GM03348 (cell line): ENCODE data around the gene DLGAP1.

ENCODE experiments used
- DNase-seq: peaks from one replicate; pipeline ENCODE4 v3.0.0; 2012; ENCODE audit warnings: low spot score

DLGAP1 gene

DNA sequence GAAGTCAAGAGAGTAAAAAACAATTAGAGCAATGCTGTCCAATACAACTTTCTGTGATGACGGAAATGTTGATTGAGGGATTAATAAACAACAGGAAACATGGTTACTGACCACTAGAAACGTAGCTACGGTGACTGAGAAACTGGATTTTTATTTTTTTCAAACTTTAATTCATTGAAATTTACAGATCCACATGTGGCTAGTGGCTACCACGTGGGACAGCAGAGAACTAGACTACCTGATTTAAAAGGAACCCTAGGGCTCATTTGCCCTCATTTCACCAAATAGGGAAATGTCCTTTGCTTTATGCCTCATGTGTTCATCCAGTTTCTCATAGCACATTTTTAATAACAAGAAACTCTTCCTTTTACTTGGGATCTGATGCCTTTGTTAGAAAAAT lies 592.1 kb downstream of the DLGAP1 start:
- no peak for DNase-seq

DNA sequence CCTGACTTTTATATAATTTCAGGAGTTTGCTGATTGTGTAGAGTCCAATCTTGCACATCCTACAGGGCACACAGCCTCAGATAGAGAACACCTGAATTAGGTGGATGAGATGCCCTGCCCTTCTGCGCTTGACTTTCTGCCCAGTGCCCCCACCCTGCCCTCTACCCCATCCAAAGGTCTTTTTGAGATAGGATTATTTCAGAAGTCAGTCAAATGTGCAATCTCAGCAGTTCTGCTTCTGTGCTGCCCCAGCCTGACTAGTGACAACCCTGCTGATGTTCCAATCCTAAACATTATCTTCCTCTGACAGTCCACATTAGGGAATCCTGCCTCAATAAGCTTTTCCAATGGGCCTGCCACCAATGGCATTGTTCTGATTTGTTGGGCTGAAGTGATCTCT lies 593.6 kb downstream of the DLGAP1 start:
- DNase-seq: no peak

DNA sequence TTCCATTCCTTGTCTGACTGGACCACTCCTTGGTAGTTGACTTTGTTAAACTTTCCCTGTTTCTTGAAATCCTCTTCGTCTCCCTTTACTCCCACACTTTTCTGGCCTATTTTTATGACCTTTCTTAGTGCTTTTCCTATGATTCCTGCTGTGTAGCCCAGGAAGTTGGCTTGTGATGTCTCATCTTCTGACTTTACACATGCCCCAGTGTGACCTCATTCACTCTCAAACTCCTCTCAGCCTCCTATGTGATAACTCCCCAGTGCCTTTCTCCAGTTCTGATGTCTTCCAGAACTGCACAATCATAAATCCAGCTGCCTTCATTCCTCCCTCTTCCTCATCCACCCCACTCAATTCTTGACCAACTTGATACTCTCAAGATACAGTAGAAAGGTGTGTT lies 597.6 kb downstream of the DLGAP1 start:
- DNase-seq: peak; percentile 38

DNA sequence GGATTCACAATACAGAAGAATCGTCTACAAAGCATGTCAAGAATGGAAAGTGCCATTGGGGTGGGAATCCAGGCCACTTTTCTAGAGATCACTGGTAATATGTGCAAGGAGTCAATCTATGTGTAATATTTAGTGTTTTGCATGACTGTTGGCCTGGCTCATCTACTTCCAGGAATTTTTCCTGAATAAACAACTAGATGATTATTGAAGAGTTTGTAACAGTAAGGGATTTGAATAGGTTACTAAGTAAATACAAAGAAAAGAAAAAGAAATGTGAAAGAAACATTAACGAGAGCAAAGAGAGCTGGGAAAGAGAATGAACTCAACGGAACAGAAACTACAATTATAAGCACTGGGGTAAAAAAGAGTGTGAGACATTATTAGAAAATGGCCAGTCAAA lies 599.1 kb downstream of the DLGAP1 start:
- no peak for DNase-seq

DNA sequence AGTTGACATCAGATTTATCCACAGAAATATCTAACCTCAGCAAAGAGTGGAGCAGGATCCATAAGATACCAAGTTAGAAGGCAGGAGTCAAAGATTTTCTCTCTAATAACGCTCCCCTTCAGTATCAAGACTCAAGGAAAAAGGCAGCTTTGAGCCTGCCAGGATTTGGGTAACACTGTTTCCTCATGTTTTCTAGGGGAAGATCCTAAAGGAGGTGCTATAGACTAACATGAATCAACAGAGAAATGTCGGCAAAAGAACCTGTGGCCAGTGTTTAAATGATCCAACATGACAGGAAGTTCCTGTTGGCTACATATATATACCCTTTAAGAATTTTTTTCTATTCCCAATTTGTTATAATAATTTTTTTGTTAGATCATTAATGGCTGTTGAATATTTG lies 602.8 kb downstream of the DLGAP1 start:
- DNase-seq: no peak

DNA sequence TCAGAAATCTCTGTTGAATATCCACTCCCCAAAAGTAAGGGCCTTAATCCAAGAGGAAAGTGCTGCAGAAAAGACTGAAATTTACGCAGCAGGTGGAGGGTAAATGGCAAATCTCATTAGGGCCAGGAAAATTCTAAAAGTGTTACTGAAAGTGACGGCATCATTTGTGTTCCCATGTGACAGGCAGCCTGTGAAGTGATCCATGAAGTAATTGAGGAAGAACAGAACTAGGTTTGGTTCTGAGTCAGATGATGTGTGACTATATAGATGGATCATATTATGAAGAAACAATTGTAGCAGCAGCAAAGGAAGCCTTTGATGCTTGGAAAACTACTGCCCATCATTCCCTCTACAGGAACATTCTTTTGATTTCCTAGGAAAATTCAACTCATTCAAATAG lies 603.9 kb downstream of the DLGAP1 start:
- no peak for DNase-seq

DNA sequence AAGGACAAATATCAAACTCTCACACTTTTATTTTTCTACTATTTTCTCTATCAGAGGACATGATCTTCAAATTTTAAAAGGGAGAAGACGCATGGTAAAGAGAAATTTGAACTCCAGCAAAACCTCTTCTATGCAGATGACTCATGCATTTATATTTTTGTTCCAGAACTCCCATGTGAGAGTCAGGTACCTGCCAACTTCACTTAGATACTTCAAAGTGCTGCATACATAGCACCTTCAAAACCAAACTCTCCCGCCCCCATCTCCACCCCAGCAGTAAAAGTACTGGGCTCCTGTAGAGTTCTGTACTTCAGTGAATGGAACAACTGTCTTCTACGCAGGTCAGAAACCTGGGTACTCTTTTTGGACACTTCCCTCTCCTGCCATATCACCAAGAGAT lies 606.8 kb downstream of the DLGAP1 start:
- DNase-seq: no peak

DNA sequence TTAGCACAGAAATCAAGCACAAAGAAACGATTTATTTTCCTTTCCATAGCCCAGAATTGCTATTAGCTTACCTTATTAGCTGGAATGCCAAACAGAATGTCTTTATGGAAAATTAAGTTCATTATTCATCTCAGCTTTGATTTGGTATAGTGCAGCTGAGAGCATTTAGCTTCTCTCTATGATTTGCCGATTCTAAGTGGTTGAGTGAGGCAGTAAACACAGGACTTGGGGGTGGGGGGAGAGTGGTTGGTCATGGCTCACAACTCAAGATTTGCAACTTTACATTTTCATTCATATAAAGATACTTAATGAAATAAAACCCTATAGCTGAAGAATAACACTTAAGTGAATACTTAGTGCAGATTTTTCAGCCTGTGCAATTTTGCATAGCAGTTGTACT lies 609.9 kb downstream of the DLGAP1 start:
- DNase-seq: no peak

DNA sequence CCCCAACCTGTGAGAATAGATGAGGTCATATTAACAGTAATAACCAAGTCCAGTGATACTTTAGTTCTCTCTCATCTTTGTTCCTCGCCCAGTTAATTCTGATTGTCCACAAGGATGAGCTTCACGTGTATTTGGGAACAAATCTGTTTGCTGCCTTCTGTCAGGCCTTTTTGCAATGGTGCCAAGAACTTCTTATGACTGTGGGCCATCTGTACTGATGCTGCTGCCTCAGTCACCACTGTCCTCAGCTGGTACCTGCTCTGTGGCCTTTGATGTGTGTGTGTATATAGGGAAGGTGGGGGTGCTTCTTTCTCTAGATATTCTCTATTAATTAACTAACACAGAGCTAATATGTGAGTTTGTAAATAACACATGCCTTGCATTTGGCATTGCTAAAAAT lies 612.3 kb downstream of the DLGAP1 start:
- DNase-seq: no peak

DNA sequence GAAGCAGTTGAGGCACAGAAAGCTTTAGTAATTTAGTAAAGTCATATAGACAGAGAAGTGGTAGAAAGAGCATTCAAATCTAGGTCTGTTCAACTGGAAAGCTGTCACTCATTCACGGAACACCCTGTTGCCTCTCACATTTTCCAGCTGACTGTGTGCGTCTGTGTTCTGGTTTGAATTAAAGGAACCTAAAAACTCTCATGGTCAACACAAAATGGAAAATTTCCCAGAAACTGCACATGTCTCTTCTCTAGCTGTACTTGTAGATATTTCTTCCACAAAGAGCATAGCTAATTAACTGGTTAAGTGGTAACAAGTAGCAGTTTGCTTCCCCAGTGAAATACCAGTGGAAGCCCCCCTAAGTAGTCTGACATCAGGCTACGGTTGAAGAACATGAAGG lies 614.3 kb downstream of the DLGAP1 start:
- no peak for DNase-seq

DNA sequence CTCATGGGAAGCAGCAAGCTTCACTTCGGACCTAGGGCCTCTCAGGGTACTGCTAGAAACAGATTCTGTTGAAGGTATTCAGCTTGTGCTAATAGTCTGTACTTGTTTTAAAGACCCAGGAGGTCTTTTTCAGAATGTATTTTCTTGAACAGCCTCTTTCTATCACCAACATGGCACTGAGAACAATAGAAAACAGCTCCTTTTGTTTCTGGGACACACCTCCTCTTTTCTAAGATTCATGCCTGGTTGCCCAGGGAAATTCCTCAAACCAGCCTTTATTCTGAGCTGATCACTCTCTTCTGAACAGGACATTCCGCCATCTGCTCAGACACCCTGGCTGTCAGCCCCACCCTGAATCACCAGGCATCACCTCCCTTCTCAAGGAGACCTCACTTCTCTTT lies 615.5 kb downstream of the DLGAP1 start:
- DNase-seq: no peak

DNA sequence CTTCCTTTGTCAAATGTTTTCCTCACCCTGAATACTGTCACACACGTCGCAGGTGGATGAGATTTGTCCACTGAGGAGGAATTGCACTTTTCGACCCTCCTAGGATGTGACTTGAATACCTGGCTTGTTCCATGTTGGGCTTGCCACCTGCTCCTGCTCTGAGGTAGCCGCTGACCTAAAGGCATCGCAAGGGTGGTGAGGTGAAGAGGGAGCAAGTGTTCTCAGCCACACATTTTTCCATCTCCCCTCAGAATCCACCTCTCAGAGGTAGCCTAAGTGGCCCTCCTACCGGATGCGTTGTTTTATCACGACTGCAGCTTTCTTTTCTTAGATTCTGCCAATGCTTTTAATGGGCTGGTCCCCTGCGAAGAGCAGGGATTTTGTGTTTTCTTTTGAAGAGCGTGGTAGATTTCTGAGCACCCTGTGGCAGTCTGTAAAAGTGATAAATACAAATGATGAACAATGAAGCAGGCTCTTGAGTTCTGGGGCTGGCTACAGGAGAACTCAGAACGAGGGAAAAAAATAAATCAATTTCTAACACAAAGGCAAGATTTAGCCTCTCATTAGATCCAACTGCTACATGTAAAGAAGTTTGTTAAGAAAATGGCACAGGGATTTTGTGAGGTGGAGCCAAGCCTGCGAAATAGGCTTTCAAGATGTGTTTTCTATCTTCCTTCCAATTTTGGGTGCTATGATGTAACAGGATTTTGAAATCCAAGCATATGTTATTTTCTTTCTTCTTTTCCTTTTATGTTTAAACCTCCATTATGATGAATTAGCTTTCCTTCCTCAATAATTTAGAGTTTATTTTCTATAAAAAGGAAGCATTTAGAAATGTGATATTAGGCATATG lies 618.4 kb downstream of the DLGAP1 start:
- no peak for DNase-seq

DNA sequence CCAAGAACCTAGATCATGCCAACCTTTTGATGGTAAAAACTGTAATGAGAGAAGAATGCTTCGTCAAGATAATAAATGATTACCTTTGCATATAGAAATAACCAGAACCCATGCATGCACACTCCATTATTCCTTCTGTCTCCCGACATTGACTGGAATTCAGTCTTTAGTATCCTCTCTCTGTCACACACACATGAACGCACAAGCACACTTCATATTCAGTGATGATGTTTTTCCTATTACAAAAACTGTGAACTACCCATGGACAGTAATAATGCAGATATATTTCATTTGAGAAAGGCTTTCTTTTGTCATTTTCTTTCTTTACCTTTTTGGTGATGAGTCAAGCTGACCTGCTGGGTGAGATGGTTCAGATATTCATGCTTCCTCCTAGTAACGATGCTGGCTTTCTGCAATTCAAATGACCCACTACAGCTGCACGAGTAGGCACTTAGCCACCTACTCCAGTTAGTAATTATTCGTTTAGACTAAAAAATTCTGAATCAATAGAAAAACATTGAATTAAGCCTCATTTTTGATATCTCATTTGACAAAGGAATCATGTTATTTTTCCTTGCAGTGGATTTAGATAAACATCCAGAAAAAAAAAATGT lies 623.0 kb downstream of the DLGAP1 start:
- DNase-seq: no peak

DNA sequence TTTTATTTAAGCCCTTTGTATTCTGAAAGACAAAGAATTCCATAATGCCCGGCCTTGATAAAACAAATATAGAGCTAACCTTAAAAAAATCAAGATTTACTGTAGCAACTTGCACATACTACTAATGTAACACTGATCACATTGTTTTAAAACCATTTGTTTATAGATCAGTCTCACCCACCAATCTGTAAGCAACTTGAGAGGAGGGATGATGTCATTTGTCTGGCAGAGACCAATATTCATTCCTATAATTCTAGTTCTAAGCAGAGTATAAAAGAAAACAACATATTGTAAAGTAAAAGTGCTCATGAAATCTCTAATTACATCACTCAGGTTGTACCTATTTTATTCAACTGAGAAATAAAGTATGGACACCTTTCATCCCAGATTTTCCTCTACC lies 624.5 kb downstream of the DLGAP1 start:
- DNase-seq: no peak

DNA sequence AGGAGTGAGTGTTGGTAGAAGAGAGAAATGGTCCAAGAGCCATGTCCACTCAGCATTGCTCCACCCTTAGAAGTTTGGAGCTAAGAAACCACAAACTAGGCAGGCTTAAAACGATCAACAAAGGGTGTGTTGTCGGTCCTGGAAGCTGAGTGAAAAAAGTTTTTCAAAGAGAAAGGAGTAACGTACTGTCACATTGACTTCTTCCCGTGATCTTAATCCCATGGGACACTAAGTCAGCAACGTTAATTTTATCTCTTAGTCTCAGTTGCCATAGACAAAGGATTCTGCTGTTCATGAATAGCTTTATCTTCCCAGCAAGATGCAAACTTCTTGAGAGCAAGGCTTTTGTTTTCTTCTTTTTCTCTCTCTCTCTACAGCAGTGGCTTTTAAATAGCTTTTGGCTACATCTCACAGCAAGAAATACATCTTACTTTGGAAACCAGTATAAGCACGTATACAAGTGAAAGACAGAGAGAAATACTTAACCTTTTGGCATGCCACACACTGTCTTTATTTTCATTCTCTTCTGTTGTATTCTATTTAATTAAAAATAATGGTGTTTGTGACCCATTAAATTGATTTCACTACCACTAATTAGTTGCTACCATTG lies 627.8 kb downstream of the DLGAP1 start:
- no peak for DNase-seq

DNA sequence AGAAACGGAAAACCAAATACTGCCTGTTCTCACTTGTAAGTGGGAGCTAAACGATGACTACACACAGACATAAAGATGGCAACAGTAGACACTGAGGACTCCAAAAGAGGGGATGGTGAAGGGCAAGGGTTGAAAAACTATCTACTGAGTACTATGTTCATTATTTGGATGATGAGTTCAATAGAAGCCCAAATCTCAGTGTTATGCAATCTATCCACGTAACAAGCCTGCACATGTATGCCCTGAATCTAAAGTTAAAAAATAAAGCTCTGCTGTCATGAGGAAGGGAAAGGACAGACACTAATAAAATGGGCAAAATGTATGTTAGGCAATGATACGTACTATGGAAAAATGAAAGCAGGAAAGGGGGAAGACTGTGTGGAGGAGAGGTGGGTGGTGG lies 629.1 kb downstream of the DLGAP1 start:
- no peak for DNase-seq

DNA sequence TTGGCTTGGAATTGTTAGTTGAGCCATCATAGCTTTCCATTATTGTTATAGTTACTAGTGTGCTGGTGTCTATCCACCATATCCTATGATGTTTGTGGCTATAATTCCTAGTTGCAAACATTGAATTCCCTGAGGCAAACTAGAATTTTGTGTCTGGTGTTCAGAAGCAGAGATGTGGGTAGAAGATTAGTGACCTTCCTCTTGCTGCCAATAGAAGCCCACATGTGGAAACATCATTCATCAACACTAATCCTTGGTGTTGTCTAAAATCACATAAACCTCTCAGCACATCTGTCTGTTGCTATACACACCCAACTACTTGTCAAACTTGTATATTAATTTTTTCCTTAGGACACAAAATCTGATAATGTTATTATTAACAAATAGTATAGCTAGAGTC lies 631.0 kb downstream of the DLGAP1 start:
- no peak for DNase-seq

DNA sequence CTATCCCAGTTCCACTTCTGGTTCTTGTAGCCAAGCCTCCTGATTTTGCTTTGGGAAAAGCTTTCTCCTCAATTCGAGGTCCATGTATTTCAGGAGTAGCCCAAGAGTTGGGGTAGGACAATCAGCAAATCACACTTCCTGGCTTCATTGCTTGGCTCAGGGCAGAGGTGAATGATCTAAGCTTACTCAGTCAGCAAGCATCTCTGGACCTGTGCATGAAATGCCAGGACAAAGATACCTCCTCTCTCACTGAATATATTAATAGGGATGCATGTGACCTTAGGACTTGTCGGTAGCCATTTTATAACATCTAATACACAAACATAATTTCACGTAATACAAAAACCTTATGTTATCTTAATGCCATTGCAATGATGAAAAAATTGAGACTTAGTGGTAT lies 632.0 kb downstream of the DLGAP1 start:
- DNase-seq: no peak

DNA sequence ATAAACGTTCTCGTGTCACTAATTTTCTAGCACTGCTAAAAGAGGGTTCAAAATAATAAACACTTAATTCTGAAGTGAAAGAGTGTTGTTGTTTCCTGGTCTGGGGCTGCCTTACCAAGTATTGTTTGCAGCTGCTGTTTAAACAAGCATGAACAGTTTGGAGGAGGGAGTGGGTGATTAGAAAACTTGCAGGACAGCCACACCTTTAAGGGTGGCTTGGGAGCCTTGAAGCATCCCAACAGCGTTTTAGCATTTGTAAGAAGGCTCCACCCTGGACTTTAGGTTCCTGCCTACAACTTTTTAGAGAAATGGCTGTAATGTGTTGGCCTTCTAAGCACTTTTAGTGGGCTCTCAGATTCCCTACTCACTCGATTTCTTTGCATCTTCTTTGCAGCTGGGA lies 633.6 kb downstream of the DLGAP1 start:
- no peak for DNase-seq

DNA sequence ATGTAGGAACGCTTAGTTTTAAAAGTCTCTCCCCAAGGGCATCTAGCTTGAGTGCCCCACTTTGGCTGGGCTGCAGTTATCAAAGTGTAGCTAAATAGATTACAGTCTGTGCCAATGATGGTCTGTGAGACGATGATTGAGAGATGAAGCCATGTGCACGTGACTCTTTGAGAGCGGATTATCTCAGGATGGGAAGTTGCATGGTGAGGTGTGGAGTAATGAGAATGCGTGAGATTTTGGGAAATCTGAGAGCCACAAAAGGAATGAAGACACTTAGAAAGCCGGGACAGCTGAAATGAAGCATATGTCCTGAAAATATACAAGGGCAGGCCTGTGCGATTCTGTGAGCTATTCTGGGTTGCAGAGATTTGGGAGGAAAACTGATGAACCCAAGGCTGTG lies 635.1 kb downstream of the DLGAP1 start:
- no peak for DNase-seq

DNA sequence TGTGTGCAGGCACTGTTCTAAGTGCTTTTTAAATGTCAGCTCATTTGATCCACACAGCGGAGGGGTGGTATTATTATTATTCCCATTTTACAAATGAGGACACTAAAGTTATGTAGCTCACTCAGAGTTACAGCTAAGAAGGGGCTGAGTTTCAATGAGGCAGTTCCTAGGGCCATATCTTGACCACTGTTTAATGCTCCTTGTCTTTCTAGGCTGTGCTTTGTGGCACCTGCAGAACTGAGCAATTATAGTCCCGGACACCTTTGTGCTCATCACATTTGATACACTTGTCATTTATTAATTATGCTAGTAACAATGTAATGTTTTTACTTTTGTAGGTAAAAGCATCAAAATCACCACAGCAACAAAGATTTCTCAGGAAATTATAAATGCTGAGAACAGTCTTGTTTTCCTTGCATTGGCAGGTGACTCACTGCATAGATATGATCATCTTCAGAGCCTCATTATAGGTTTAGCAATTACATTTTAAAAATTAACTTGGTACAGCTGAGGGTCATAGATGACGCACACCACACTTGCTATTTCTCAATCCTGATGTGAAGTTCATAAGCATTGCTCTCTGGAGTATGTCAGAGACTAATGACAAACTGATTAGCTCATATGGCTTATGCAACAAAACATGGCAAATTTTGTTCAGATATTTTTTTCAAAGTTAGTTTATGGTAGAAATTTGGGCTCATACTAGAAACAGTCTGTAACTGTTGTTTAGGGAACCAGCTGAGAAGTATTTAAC lies 638.3 kb downstream of the DLGAP1 start:
- peak; percentile 75 for DNase-seq

DNA sequence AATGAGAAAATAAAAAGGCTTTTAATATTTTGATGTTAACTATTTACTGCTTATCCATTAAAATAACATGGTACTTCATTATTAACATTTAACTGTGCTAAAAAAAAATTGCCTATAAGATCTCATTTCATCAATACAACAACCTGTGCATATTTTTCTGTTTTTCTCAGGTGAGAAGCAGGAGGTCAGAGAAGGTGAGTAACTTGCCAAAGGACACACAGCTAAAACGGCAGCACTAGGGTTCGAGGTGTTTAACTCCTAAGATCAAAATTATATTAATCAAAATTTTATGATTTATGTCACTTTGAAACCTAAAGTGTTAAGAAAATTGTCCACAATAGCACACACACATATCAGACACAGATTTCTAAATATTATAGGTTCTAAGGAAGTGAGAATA lies 639.1 kb downstream of the DLGAP1 start:
- DNase-seq: no peak

DNA sequence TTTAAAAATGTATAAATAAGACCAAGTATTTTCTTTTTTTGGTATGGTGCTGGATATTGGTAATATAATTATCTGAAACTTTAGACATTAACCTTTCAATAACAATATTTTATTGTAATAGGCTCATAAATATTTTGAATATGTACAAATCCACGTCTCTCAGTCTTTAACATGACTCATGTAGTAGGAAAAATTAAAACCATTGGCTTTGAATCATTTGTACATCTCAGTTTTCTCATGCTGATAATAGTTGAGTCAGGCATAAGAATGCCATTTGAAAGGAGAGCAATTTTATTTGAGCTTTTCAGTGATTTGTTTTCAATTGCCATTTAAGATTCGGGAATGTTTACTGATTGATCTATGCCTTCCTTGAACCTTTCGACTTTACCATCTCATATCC lies 640.3 kb downstream of the DLGAP1 start:
- DNase-seq: no peak
